Left lobe of liver (tissue), 2 donors: Measurements from ENCODE around the gene AQP6. TPM values are rescaled to one million over a fixed set of nuclear protein-coding genes. Genes with fewer than 3 reads are reported as not detected.

Experiments
- ATAC-seq: fragments of 200-7000 bp; cut with Tn5 transposase; one replicate; pipeline ENCODE4 v1.9.1; 2020; ENCODE audit warnings: mild to moderate bottlenecking, moderate library complexity
- DNase-seq: peaks from one replicate; pipeline ENCODE4 v3.0.0-alpha.2; 2020; ENCODE audit warnings: low spot score
- total RNA-seq: library from RNA; stranded (reverse); gene quantifications from one replicate; pipeline ENCODE4 v1.2.1, GENCODE V29; 2021
- donor health status: DM: no; HTN: no; CAD: no; lungs with moderate emphysema.
- donor health status: DM: no; HTN: yes; CAD: no.

Gene AQP6
- total RNA-seq, 1 donor from 2014 or later: 0.28 TPM

GRCh38 chr12:49955899-49956662 lies 16.7 kb upstream of the AQP6 start:
- ATAC-seq (no peak), DNase-seq (no peak)

DNA sequence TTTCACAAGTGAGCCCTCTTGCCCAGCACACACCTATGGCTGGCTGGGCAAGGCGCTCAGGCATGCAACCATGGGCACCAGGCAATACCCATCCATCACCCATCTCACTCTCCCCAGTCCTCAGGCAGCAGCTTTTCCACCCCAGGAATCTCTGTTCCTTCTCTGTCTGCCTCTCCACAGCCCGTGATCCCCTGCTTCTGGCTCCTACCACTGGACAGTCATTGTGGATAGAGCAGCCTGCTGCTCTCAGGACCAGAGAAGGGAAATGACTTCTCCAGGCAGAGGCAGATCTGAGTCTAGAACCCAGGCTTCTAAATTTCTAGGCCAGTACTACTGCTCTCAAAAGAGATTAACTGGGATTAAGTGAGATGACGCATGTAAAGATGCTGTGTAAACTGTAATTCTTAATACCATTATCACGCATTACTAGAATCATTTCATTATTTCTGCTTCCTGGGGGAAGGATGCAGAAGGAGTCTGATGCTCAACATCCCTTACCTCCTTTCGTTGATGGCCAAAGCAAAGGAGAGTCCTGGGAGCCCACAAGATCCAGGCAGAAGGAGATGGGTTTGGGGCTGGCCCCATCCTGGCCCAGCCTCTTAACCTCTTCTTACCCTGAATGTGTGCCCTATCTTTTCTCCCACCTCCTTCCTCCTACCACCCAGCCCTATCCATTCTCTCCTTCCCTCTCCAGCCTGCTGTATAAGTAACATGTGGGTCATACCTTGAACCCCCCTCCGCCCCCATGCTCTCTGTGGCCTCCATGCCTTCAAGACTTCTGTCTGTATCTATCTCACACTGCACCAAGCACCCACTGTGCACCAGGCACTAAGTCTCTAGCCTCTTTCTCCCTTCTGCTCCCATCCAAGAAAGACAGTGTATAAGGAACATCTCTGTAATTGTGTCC lies 15.8 kb upstream of the AQP6 start:
- DNase-seq (no peak), ATAC-seq (no peak)

DNA sequence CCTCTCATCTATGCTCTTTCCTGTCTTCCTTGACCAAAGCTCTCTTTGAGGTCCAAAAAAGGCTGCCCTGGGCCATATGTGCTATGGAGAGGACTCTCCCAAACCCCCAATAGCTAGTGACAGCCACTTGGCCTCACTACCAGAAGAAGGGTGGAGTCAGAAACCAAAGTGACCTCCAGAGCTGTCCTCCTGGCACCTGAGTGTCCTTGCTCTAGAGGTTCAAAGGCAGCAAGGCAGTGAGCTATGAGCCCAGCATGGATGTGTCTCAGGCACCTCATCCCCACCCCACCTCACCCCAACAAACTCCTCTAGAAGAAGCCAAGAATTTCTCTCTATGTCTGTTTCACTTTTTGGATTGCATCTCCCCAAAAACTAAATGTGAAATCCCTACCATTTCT lies 15.2 kb upstream of the AQP6 start:
- ATAC-seq: no peak
- DNase-seq: no peak

- ATAC-seq (no peak), DNase-seq (no peak)
Measured at GRCh38 chr12:49959685-49960473, 12.9 kb upstream of the AQP6 start.

GRCh38 chr12:49960474-49961110 lies 12.2 kb upstream of the AQP6 start:
- DNase-seq (no peak), ATAC-seq (no peak)

- DNase-seq (no peak), ATAC-seq (no peak)
Measured at GRCh38 chr12:49961111-49961922, 11.4 kb upstream of the AQP6 start, which contains the start of gene AQP5. TSS of gene AQP5 (plus strand) at chr12:49961872. CDS start at chr12:49962018, 146 bp downstream.

DNA sequence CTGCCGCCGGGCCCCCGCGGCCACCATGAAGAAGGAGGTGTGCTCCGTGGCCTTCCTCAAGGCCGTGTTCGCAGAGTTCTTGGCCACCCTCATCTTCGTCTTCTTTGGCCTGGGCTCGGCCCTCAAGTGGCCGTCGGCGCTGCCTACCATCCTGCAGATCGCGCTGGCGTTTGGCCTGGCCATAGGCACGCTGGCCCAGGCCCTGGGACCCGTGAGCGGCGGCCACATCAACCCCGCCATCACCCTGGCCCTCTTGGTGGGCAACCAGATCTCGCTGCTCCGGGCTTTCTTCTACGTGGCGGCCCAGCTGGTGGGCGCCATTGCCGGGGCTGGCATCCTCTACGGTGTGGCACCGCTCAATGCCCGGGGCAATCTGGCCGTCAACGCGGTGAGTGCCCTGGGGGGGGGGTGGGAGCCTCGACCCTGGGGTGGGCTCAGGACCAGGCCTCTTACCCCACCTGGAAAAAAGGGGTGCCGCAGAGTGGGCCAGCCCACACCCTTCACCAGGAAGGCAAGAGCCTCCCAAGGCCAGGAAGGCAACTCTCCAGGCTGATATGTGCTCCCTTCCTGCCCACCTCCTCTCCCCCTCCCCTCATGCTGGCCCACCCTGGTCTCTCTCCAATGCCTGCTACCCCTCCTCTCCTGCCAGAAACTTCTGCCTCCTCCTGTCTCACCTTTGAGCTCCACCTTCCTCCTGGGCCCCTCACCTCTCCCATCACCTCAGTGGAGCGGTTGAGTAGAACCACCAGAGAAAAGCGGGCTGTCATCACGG lies 10.6 kb upstream of the AQP6 start:
- no peak for DNase-seq
- no peak for ATAC-seq

DNA sequence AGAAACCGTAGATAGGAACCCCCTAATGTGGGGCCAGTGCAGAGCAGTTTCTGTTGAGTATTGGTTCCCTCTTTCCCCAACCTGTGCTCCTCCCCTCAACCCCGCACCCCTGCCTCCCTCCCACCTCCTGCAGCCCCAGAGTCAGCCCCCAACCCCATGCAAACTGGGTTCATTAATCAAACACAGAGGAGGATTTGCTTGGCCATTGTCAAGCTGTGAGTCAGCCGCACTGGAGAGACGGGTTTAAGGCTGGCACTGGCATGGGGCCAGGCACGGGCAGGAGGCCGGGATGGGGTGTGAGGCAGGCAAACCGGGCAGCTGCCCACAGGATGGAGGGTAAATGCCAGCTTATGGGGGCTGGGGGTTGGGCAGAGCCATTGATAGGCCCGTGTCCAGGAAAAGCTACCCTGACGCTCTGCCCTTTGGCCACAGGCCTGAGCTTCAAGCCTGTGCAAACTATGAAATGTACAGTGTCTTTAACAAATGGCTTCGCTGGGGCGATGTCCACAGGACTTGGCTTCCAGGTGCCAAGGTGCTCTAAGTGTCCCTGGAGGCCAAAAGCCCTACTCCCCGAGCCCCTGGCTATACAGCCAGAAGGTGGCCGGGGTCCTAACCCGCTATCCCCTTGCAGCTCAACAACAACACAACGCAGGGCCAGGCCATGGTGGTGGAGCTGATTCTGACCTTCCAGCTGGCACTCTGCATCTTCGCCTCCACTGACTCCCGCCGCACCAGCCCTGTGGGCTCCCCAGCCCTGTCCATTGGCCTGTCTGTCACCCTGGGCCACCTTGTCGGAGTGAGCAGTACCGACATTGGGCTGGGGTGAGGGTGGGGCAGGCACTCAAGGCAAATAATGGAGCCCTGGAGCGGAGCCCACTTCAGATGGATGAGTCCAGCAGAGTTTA lies 9.6 kb upstream of the AQP6 start:
- ATAC-seq: peak; percentile 70

DNA sequence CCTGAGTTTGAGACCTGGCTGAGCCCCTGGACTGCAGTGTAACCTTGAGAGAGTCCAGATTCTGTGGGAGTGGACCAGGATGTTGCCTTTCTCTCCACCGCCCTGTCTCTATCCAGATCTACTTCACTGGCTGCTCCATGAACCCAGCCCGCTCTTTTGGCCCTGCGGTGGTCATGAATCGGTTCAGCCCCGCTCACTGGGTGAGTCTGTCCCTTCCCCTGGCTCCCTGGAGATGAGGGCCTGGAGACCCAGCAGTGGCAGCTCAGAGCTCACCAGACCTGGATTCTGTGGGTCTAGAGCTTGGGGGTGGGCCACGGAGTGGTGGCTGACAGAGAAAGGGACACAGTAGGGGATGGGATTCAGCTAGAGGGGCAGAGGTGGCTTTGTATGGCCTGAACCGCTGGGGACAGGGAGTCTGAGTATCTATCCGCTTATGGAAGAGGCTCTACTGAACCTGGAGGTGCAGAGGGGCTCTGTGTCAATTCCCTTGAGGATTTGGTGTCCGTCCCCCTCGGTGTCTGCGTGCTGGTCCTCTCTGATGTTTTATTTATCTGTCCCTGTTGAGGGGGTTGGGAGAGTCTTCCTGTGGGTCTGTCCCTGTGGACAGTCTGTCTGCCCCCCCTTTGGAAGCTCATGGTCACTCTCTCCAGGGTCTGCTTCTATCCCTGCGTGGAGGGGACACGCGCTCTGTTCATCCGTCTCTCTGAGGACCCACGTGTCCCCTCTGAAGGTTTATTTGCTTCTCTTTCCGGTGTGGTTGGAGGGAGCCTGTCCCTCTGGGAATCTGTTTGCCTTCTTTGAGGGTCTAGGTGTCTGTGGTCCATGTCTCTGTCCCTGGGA lies 8.6 kb upstream of the AQP6 start:
- ATAC-seq (no peak), DNase-seq (no peak)

More for the DNA sequence above, 9.6 kb upstream of the AQP6 start:
- DNase-seq: peak; percentile 93

DNA sequence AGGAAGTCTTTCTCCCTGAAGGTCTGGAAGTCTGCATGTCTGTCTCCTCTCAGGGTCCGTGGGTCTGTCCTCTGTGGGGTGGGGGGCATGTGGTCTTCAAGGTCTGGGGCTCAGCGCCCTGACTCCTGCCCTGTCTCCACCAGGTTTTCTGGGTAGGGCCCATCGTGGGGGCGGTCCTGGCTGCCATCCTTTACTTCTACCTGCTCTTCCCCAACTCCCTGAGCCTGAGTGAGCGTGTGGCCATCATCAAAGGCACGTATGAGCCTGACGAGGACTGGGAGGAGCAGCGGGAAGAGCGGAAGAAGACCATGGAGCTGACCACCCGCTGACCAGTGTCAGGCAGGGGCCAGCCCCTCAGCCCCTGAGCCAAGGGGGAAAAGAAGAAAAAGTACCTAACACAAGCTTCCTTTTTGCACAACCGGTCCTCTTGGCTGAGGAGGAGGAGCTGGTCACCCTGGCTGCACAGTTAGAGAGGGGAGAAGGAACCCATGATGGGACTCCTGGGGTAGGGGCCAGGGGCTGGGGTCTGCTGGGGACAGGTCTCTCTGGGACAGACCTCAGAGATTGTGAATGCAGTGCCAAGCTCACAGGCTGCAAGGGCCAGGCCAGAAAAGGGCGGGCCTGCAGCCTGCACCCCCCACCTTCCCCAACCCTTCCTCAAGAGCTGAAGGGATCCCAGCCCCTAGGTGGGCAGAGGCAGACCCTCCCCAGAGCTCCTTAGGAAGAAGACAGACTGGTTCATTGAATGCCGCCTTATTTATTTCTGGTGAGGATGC lies 7.7 kb upstream of the AQP6 start:
- no peak for ATAC-seq
- DNase-seq: no peak

DNA sequence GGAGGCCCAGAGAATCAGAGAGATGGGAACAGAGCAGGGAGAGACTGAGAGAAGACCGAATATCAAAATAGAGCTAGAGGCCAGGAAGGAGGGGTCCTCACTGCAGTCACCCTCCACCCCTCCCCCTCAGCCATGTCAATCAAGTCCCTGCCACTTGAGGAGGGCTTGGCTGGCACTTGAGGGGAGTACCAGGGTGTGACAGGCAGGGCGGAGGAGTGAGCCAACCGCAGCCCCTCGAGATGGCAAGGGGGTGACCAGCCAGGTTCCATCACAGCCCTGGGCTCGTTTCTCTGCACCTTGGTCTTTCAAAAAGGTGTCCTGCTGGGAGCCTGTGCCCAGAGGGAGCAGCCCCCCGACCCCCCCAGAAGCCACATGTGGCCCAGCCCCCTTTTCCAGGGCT lies 6.9 kb upstream of the AQP6 start:
- DNase-seq: no peak
- ATAC-seq: no peak

GRCh38 chr12:49966511-49967041 lies 6.2 kb upstream of the AQP6 start:
- DNase-seq: no peak
- no peak for ATAC-seq

- DNase-seq (peak; percentile 92), ATAC-seq (peak; percentile 76)
Measured at GRCh38 chr12:49967042-49967776, 5.5 kb upstream of the AQP6 start.

DNA sequence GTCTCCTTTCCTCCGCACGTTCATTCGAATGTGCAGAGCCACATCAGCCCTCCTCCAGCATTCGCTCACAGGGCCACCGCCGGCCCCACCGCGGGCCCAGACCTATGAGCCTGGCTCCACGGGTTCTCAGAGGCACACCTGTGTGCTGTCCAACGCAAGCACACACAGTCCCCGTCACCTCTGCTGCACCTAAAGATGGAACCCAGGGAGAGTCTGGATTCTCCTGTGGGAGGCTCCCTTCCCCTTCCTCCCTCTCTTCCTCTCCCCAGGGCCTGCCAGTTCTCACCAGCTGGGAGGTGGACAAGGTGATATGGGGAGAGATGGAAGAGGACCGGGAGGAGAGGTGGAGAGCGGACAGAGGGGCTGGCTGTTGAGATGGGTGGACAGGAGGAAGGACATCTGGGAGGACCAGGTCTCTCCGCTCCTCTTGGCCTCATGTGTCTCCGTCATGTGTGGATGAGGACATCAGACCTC lies 4.9 kb upstream of the AQP6 start:
- DNase-seq (no peak), ATAC-seq (no peak)

DNA sequence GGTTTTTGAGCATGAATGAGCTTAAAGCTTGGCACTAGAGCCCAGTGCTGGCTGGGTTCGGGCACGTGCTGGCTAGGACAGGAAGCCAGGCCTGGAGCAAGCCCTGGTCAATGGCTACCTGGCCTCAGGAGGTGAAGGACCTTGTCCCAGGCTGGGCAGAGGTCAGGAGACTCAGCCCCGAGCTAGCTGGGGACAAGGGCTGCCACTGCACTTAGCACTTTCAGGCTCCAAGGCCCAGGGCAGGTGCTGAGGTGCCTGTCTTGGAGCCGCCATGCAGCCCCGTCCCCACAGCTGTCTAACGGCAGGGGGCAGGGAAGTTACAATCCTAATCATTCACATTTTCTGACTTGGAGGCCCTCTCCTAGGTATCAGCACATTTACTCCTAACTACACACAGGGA lies 4.3 kb upstream of the AQP6 start:
- DNase-seq: peak; percentile 91
- ATAC-seq: peak; percentile 71
